ENCODE measurements around the gene BTF3L4. TPM values are rescaled to one million over a fixed set of nuclear protein-coding genes. Genes with fewer than 3 reads are reported as not detected.
"Not testable (repeated sequence)": the region's sequence is repeated elsewhere in the genome, so short reads cannot be mapped to it uniquely, and the experiment has no call there.

Gene BTF3L4
- total RNA-seq, 4 donors from 2014 or later = 46.9 to 61.9 (median 49.0) TPM

- intact Hi-C loops (cut with DNase I; ENCODE audit: low total_unique reads) = no loop called here
- DNase-seq (ENCODE audit: low spot score in 2 of 2) = no peak
- TF ChIP-seq CTCF (IDR thresholded peaks at IDR 0.05) = no peak
- no peak for TF ChIP-seq POLR2A (IDR thresholded peaks at IDR 0.05)
- WGBS, 2 donors = 82 to 86% methylated on average over 5 of the region's 5 CpGs
- no peak overlapping the region for H3K4me3 ChIP-seq (ENCODE audit: low read depth, poor library complexity, severe bottlenecking)
These were observed 18.7 kb upstream of the BTF3L4 start for GRCh38 chr1:52037402-52037814.

GRCh38 chr1:52037909-52038308, 18.2 kb upstream of the BTF3L4 start:
- H3K4me3 ChIP-seq (ENCODE audit: low read depth, poor library complexity, severe bottlenecking) = no peak overlapping the region
- 94 to 96% methylated on average over 1 of the region's 1 CpG for WGBS, 2 donors
- no peak for DNase-seq (ENCODE audit: low spot score in 2 of 2)
- intact Hi-C loops (cut with DNase I; ENCODE audit: low total_unique reads) = no loop called here
- TF ChIP-seq POLR2A (IDR thresholded peaks at IDR 0.05) (no peak), CTCF (IDR thresholded peaks at IDR 0.05) (no peak)

GRCh38 chr1:52041551-52042185, 14.4 kb upstream of the BTF3L4 start:
- H3K4me3 ChIP-seq (ENCODE audit: low read depth, poor library complexity, severe bottlenecking) = no peak overlapping the region
- intact Hi-C loops (cut with DNase I; ENCODE audit: low total_unique reads) = no loop called here
- no peak for DNase-seq (ENCODE audit: low spot score in 2 of 2)
- 95 to 98% methylated on average over 4 of the region's 4 CpGs for WGBS, 2 donors
- TF ChIP-seq CTCF (IDR thresholded peaks at IDR 0.05) (no peak), POLR2A (IDR thresholded peaks at IDR 0.05) (no peak)

- WGBS, 2 donors = 94 to 99% methylated on average over 2 of the region's 2 CpGs
- no peak for DNase-seq (ENCODE audit: low spot score in 2 of 2)
- H3K4me3 ChIP-seq (ENCODE audit: low read depth, poor library complexity, severe bottlenecking) = no peak overlapping the region
- TF ChIP-seq CTCF (IDR thresholded peaks at IDR 0.05) (no peak), POLR2A (IDR thresholded peaks at IDR 0.05) (no peak)
- intact Hi-C loops (cut with DNase I; ENCODE audit: low total_unique reads) = no loop called here
These were observed 10.9 kb upstream of the BTF3L4 start for GRCh38 chr1:52045236-52045635.

- intact Hi-C loops (cut with DNase I; ENCODE audit: low total_unique reads); DNase-seq (ENCODE audit: low spot score in 2 of 2); H3K4me3 ChIP-seq (ENCODE audit: low read depth, poor library complexity, severe bottlenecking): not testable (repeated sequence)
- WGBS, 2 donors = 97 to 99% methylated on average over 4 of the region's 4 CpGs
These were observed 10.4 kb upstream of the BTF3L4 start for GRCh38 chr1:52045666-52046195.

GRCh38 chr1:52049337-52049736, 6.8 kb upstream of the BTF3L4 start:
- H3K4me3 ChIP-seq (ENCODE audit: low read depth, poor library complexity, severe bottlenecking); DNase-seq (ENCODE audit: low spot score in 2 of 2); intact Hi-C loops (cut with DNase I; ENCODE audit: low total_unique reads): not testable (repeated sequence)
- 93% methylated on average over 4 of the region's 4 CpGs for WGBS, 2 donors

- TF ChIP-seq POLR2A (IDR thresholded peaks at IDR 0.05) = no peak
- no peak for TF ChIP-seq CTCF (IDR thresholded peaks at IDR 0.05)
- 92 to 97% methylated on average over 1 of the region's 1 CpG for WGBS, 2 donors
- no peak overlapping the region for H3K4me3 ChIP-seq (ENCODE audit: low read depth, poor library complexity, severe bottlenecking)
- no peak for DNase-seq (ENCODE audit: low spot score in 2 of 2)
- intact Hi-C loops (cut with DNase I; ENCODE audit: low total_unique reads) = no loop called here
These were observed 2.2 kb upstream of the BTF3L4 start for GRCh38 chr1:52053862-52054261.
